BLaER1 (cell line): ENCODE measurements around the gene RGS3.
A peak's percentile ranks its signal among the peaks of the same experiment; 100 is the strongest.
"Not testable (repeated sequence)": the region's sequence is repeated elsewhere in the genome, so short reads cannot be mapped to it uniquely, and the experiment has no call there.

Experiments
- H3K27ac ChIP-seq: shearing (Covaris generic); formaldehyde crosslinking; 2 replicates; pipeline ENCODE4 v1.8.1; 2022
- H3K27me3 ChIP-seq: shearing (Covaris generic); formaldehyde crosslinking; 2 replicates; pipeline ENCODE4 v1.8.1; 2022
- H3K36me3 ChIP-seq: shearing (Covaris generic); formaldehyde crosslinking; 2 replicates; pipeline ENCODE4 v1.8.1; 2022
- H3K4me1 ChIP-seq: shearing (Covaris generic); formaldehyde crosslinking; 2 replicates; pipeline ENCODE4 v1.8.1; 2022
- H3K4me2 ChIP-seq: shearing (Covaris generic); formaldehyde crosslinking; 2 replicates; pipeline ENCODE4 v1.8.1; 2022
- H3K4me3 ChIP-seq: shearing (Covaris generic); formaldehyde crosslinking; 2 replicates; pipeline ENCODE4 v1.8.1; 2022
- H3K9ac ChIP-seq: shearing (Covaris generic); formaldehyde crosslinking; 2 replicates; pipeline ENCODE4 v1.8.1; 2022
- H3K9me3 ChIP-seq: shearing (Covaris generic); formaldehyde crosslinking; 2 replicates; pipeline ENCODE4 v1.8.1; 2022
- H4K20me1 ChIP-seq: shearing (Covaris generic); formaldehyde crosslinking; 2 replicates; pipeline ENCODE4 v1.8.1; 2022
- Cebpa-rat ChIP-seq: shearing (Covaris generic); IDR thresholded peaks from 2 replicates; pipeline ENCODE4 v1.8.1; 2022

The RGS3 gene

GRCh38 chr9:113436728-113437515 lies 26.6 kb upstream of the RGS3 start:
- Histone ChIP-seq H4K20me1 (no peaks in the 10 kb centered on the region), H3K9me3 (no peaks in the 10 kb centered on the region), H3K9ac (no peak overlapping the region), H3K4me1 (no peaks in the 10 kb centered on the region), H3K4me2 (no peak overlapping the region), H3K27ac (no peak overlapping the region), H3K4me3 (no peak overlapping the region), H3K27me3 (no peaks in the 10 kb centered on the region), H3K36me3 (no peaks in the 10 kb centered on the region)
- TF ChIP-seq Cebpa-rat: no peak

- H3K4me3 ChIP-seq, H4K20me1 ChIP-seq, H3K27ac ChIP-seq, H3K4me1 ChIP-seq, H3K27me3 ChIP-seq, H3K36me3 ChIP-seq, H3K4me2 ChIP-seq, H3K9ac ChIP-seq, H3K9me3 ChIP-seq: not testable (repeated sequence)
These were observed 25.8 kb upstream of the RGS3 start for GRCh38 chr9:113437716-113438115.

GRCh38 chr9:113444736-113445135 lies 18.8 kb upstream of the RGS3 start:
- Histone ChIP-seq H3K27me3 (no peaks in the 10 kb centered on the region), H3K36me3 (no peaks in the 10 kb centered on the region), H3K9me3 (no peaks in the 10 kb centered on the region), H3K4me3 (no peak overlapping the region), H3K4me2 (peak overlapping the region; percentile 41; the same call in 1 of the 2 replicates), H3K27ac (peak overlapping the region; percentile 62; the same call in 1 of the 2 replicates), H4K20me1 (no peaks in the 10 kb centered on the region), H3K4me1 (peaks cover 31% of the 10 kb centered on the region), H3K9ac (no peak overlapping the region)
- TF ChIP-seq Cebpa-rat: no peak

GRCh38 chr9:113446323-113446740 lies 17.2 kb upstream of the RGS3 start:
- no peaks in the 10 kb centered on the region for H3K27me3 ChIP-seq
- H3K4me1 ChIP-seq: peaks cover 31% of the 10 kb centered on the region
- no peak overlapping the region for H3K9ac ChIP-seq
- H3K27ac ChIP-seq: no peak overlapping the region
- TF ChIP-seq Cebpa-rat: no peak
- H3K9me3 ChIP-seq: no peaks in the 10 kb centered on the region
- no peak overlapping the region for H3K4me3 ChIP-seq
- H4K20me1 ChIP-seq: no peaks in the 10 kb centered on the region
- no peaks in the 10 kb centered on the region for H3K36me3 ChIP-seq
- 0 out of 2 replicates have a peak overlapping the region, but pooled peaks have one; percentile 2 for H3K4me2 ChIP-seq

GRCh38 chr9:113449376-113449775 lies 14.2 kb upstream of the RGS3 start:
- Histone ChIP-seq H3K27ac (no peak overlapping the region), H3K4me1 (peaks cover 31% of the 10 kb centered on the region), H4K20me1 (no peaks in the 10 kb centered on the region), H3K36me3 (no peaks in the 10 kb centered on the region), H3K9ac (no peak overlapping the region), H3K4me3 (no peak overlapping the region), H3K27me3 (no peaks in the 10 kb centered on the region), H3K9me3 (no peaks in the 10 kb centered on the region), H3K4me2 (peak overlapping the region; percentile 36; the same call in 1 of the 2 replicates)
- no peak for TF ChIP-seq Cebpa-rat

GRCh38 chr9:113452113-113452605 lies 11.4 kb upstream of the RGS3 start:
- no peak overlapping the region for H3K4me3 ChIP-seq
- H3K9ac ChIP-seq: no peak overlapping the region
- H3K9me3 ChIP-seq: no peaks in the 10 kb centered on the region
- TF ChIP-seq Cebpa-rat: no peak
- H4K20me1 ChIP-seq: no peaks in the 10 kb centered on the region
- no peaks in the 10 kb centered on the region for H3K27me3 ChIP-seq
- no peaks in the 10 kb centered on the region for H3K36me3 ChIP-seq
- no peak overlapping the region for H3K4me2 ChIP-seq
- peaks cover 26% of the 10 kb centered on the region for H3K4me1 ChIP-seq
- no peak overlapping the region for H3K27ac ChIP-seq

GRCh38 chr9:113454914-113455761 lies 8.4 kb upstream of the RGS3 start:
- Histone ChIP-seq H3K27ac (no peak overlapping the region), H3K4me2 (no peak overlapping the region), H3K36me3 (no peaks in the 10 kb centered on the region), H3K9me3 (no peaks in the 10 kb centered on the region), H3K4me1 (peaks cover 20% of the 10 kb centered on the region; the same call in 1 of the 2 replicates), H3K9ac (no peak overlapping the region), H3K4me3 (no peak overlapping the region), H4K20me1 (no peaks in the 10 kb centered on the region), H3K27me3 (no peaks in the 10 kb centered on the region)
- TF ChIP-seq Cebpa-rat: no peak

- Histone ChIP-seq H3K27ac (no peak overlapping the region), H3K36me3 (no peaks in the 10 kb centered on the region), H4K20me1 (no peaks in the 10 kb centered on the region), H3K9me3 (no peaks in the 10 kb centered on the region), H3K4me2 (no peak overlapping the region), H3K4me3 (no peak overlapping the region), H3K9ac (no peak overlapping the region), H3K27me3 (no peaks in the 10 kb centered on the region), H3K4me1 (peaks cover 20% of the 10 kb centered on the region; the same call in 1 of the 2 replicates)
- no peak for TF ChIP-seq Cebpa-rat
These were observed 7.3 kb upstream of the RGS3 start for GRCh38 chr9:113456235-113456634.

GRCh38 chr9:113461285-113461684 lies 2.2 kb upstream of the RGS3 start:
- TF ChIP-seq Cebpa-rat: no peak
- no peaks in the 10 kb centered on the region for H3K9me3 ChIP-seq
- no peak overlapping the region for H3K27ac ChIP-seq

GRCh38 chr9:113461943-113462342 lies 1.6 kb upstream of the RGS3 start:
- no peak overlapping the region for H3K4me3 ChIP-seq

More at GRCh38 chr9:113461285-113461684, 2.2 kb upstream of the RGS3 start:
- Histone ChIP-seq H3K36me3 (no peaks in the 10 kb centered on the region), H3K9ac (no peak overlapping the region), H3K4me3 (no peak overlapping the region), H3K4me2 (no peak overlapping the region), H3K4me1 (no peaks in the 10 kb centered on the region), H3K27me3 (no peaks in the 10 kb centered on the region), H4K20me1 (no peaks in the 10 kb centered on the region)

More at GRCh38 chr9:113461943-113462342, 1.6 kb upstream of the RGS3 start:
- Histone ChIP-seq H3K27ac (no peak overlapping the region), H3K36me3 (no peaks in the 10 kb centered on the region), H3K9me3 (no peaks in the 10 kb centered on the region), H3K9ac (no peak overlapping the region), H3K27me3 (no peaks in the 10 kb centered on the region), H3K4me1 (no peaks in the 10 kb centered on the region), H3K4me2 (no peak overlapping the region), H4K20me1 (no peaks in the 10 kb centered on the region)
- no peak for TF ChIP-seq Cebpa-rat
